ENCODE results near the gene NOTUM.

DNA sequence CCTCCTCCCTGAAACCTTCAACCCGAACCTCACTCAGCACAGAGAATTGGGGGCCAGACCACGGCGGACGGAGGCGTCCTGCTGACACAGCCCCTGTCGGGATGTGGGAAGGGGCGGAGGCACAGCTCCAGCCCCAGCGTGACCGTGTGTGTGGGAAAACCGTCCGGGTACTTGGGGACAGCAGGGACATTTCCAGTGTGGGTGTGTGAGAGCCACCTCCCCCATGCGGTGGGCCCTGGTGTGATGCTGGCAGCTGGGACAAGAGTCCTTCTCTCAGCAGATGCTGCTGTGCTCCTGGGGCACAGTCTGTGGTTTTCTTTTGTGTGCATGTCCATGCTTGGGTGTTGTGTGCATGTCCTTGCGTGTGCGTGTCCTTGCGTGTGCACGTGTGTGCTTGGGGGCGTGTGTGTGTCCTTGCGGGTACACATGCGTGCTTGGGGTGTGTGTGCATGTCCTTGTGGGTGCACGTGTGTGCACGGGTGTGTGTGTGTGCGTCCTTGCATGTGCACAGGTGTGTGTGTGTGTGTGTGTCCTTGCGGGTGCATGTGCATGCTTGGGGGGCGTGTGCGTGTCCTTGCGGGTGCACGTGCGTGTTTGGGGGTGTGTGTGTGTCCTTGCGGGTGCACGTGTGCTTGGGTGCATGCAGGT lies 44.8 kb upstream of the NOTUM start:
- TF ChIP-seq ZSCAN29 (IDR thresholded peaks at IDR 0.05) (no peak), ZNF274 (IDR thresholded peaks at IDR 0.05; ENCODE audit: insufficient read depth, insufficient read length) (no peak), CREB1 (IDR thresholded peaks at IDR 0.05; ENCODE audit: low read depth) (no peak), POLR2A (IDR thresholded peaks at IDR 0.05; ENCODE audit: low read depth, low read length) (peak; percentile 43; the same call in 1 of the 2 replicates), EP300 (IDR thresholded peaks at IDR 0.05; ENCODE audit: borderline replicate concordance in 1 of 2, control insufficient read depth in 1 of 2, low read depth in 2 of 2, low read length in 2 of 2) (no peak), CBX5 (IDR thresholded peaks at IDR 0.05; ENCODE audit: low read depth) (no peak)
- TF ChIP-seq, protein P1, sequence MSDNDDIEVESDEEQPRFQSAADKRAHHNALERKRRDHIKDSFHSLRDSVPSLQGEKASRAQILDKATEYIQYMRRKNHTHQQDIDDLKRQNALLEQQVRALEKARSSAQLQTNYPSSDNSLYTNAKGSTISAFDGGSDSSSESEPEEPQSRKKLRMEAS (IDR thresholded peaks at IDR 0.05; ENCODE audit: low read depth, low read length), result no peak
